Body of pancreas (tissue), 4 donors: Measurements from ENCODE around the gene ZSWIM6.

Experiments used
- CTCF ChIP-seq, 7 experiments: fragments of 450-650 bp in 4 of 7; fragments of 200-600 bp in 3 of 7; sonication (generic) in 3 of 7; IDR thresholded peaks; one replicate each; pipeline ENCODE4 v1.5.1; 2016 to 2019; ENCODE audit warnings: antibody characterized with exemption in 7 of 7
- POLR2A ChIP-seq, 3 donors: fragments of 450-650 bp; IDR thresholded peaks; one replicate each; pipeline ENCODE4 v1.6.1; 2016; ENCODE audit warnings: antibody characterized with exemption in 3 of 3, mild to moderate bottlenecking in 2 of 3

- TF ChIP-seq CTCF (IDR thresholded peaks at IDR 0.05) (no peak), POLR2A (IDR thresholded peaks at IDR 0.05) (no peak)
Measured at GRCh38 chr5:61435368-61435767, 103.3 kb downstream of the ZSWIM6 start.
